HEK293 (cell line): ENCODE results near the gene ACVR1.

Experiments used
- CTCF ChIP-seq: fragments of 450-650 bp; formaldehyde crosslinking; IDR thresholded peaks from 2 replicates; pipeline ENCODE4 v1.5.1; 2016; ENCODE audit warnings: missing biosample characterization, missing genetic modification characterization
- HOXC10 ChIP-seq: sonication (generic); formaldehyde crosslinking; IDR thresholded peaks from 2 replicates; pipeline ENCODE4 v1.8.1; 2023; ENCODE audit warnings: mild to moderate bottlenecking, missing genetic modification reagents
- MZF1 ChIP-seq: fragments of 450-650 bp; formaldehyde crosslinking; IDR thresholded peaks from 2 replicates; pipeline ENCODE4 v1.5.1; 2017; ENCODE audit warnings: missing biosample characterization, missing genetic modification characterization, borderline replicate concordance
- PRDM6 ChIP-seq: fragments of 450-650 bp; formaldehyde crosslinking; IDR thresholded peaks from 2 replicates; pipeline ENCODE4 v1.5.1; 2017; ENCODE audit warnings: missing biosample characterization, missing genetic modification characterization
- RBAK ChIP-seq: fragments of 450-650 bp; formaldehyde crosslinking; IDR thresholded peaks from 2 replicates; pipeline ENCODE4 v1.5.1; 2016; ENCODE audit warnings: missing biosample characterization, missing genetic modification characterization
- REST ChIP-seq: fragments of 450-650 bp; formaldehyde crosslinking; IDR thresholded peaks from 2 replicates; pipeline ENCODE4 v1.5.1; 2016; ENCODE audit warnings: missing biosample characterization, missing genetic modification characterization
- TCF7L2 ChIP-seq: IDR thresholded peaks from 2 replicates; pipeline ENCODE4 v1.6.1; 2011; ENCODE audit warnings: low read depth, mild to moderate bottlenecking, inconsistent platforms, low read length, moderate library complexity, borderline replicate concordance
- ZBTB6 ChIP-seq: fragments of 450-650 bp; formaldehyde crosslinking; IDR thresholded peaks from 2 replicates; pipeline ENCODE4 v1.5.1; 2017; ENCODE audit warnings: missing biosample characterization, missing genetic modification characterization
- ZNF138 ChIP-seq: fragments of 450-650 bp; formaldehyde crosslinking; IDR thresholded peaks from 2 replicates; pipeline ENCODE4 v1.5.1; 2016; ENCODE audit warnings: missing biosample characterization, missing genetic modification characterization, borderline replicate concordance
- ZNF274 ChIP-seq, 2 experiments: fragments of 200-500 bp in 1 of 2; fragments of 450-650 bp in 1 of 2; sonication (Bioruptor generic) in 1 of 2; formaldehyde crosslinking in 1 of 2; IDR thresholded peaks; 2 replicates each; pipeline versions ENCODE4 v1.5.1 to v1.6.1; 2014 to 2016; ENCODE audit warnings: borderline replicate concordance in 1 of 2, inconsistent platforms in 1 of 2, low read length in 1 of 2, missing biosample characterization in 1 of 2, missing genetic modification characterization in 1 of 2
- ZNF280D ChIP-seq: fragments of 450-650 bp; formaldehyde crosslinking; IDR thresholded peaks from 2 replicates; pipeline ENCODE4 v1.5.1; 2016; ENCODE audit warnings: missing biosample characterization, missing genetic modification characterization
- ZNF785 ChIP-seq: fragments of 450-650 bp; formaldehyde crosslinking; IDR thresholded peaks from 2 replicates; pipeline ENCODE4 v1.5.1; 2016; ENCODE audit warnings: missing biosample characterization, missing genetic modification characterization
- ZNF837 ChIP-seq: fragments of 450-650 bp; formaldehyde crosslinking; IDR thresholded peaks from 2 replicates; pipeline ENCODE4 v1.5.1; 2016; ENCODE audit warnings: missing biosample characterization, missing genetic modification characterization

- TF ChIP-seq PRDM6 (tag by site-specific recombination) (no peak), CTCF (tag by site-specific recombination) (no peak), HOXC10 (CRISPR knock-in tag) (no peak), ZBTB6 (tag by site-specific recombination) (no peak), ZNF280D (tag by site-specific recombination) (no peak), REST (no peak), ZNF138 (no peak), ZNF837 (tag by site-specific recombination) (no peak), ZNF785 (no peak), TCF7L2 (no peak), ZNF274 (IDR thresholded peaks at IDR 0.05; ENCODE audit: low read length) (no peak), ZNF274 (tag by site-specific recombination; IDR thresholded peaks at IDR 0.05; ENCODE audit: borderline replicate concordance) (no peak), RBAK (no peak), MZF1 (tag by site-specific recombination) (no peak)
Observed at GRCh38 chr2:157809212-157809611, 66.9 kb downstream of the ACVR1 start.
